ENCODE results near the gene THY1.

THY1 gene

DNA sequence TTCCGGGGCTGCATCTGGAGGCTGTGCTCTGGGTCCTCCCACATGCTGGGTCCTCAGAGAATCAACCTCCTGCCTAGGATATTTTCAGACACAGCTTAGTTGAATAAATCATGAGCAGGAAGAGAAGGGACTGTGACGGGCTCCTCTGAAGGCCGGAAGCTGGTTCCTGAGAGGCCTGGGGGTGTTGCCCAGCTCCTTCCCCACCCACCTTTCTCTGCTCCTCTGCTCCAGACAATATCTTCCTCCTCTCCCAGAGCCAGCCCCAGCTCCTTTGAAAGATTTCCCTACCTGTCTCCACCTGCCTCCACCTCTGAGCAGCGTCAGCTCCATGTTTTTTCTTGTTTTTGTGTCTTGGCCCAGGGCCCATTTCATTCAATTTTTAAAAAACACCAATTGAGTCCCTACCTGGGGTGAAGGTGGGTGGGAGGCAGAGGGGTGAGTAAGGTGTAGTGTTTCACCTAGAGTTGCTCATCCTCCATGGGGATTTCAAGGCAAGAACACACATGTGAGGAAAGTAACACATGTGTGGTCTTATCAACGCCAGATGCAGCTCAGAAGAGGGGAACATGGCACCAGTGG, 24.8 kb upstream of the THY1 start:
- TF ChIP-seq FOXM1 (IDR thresholded peaks at IDR 0.05; ENCODE audit: borderline replicate concordance) (no peak), NFRKB (IDR thresholded peaks at IDR 0.05) (no peak)
- no peak for DNase-seq (ENCODE audit: extremely low spot score)
- POLR2A ChIA-PET, result no interaction called here
- CTCF ChIA-PET, result interaction anchor here (0.8 to 1.4 kb wide), 2 partner anchors 58 to 110 kb away, joined by 3 read pairs; no protein-coding TSS in a partner anchor

GRCh38 chr11:119446871-119447663, 24.1 kb upstream of the THY1 start:
- TF ChIP-seq BHLHE40 (IDR thresholded peaks at IDR 0.05; ENCODE audit: borderline replicate concordance), result no peak
- no peak for TF ChIP-seq FOXA1 (IDR thresholded peaks at IDR 0.05)
- no peak for TF ChIP-seq PKNOX1 (IDR thresholded peaks at IDR 0.05)
- no peak for TF ChIP-seq TARDBP (IDR thresholded peaks at IDR 0.05)
- TF ChIP-seq CTBP1 (IDR thresholded peaks at IDR 0.05; ENCODE audit: borderline replicate concordance), result no peak
- no peak for TF ChIP-seq FOXM1 (IDR thresholded peaks at IDR 0.05; ENCODE audit: borderline replicate concordance)
- no peak for TF ChIP-seq SUZ12 (IDR thresholded peaks at IDR 0.05)
- TF ChIP-seq ARNT (IDR thresholded peaks at IDR 0.05), result no peak
- TF ChIP-seq ELF4 (IDR thresholded peaks at IDR 0.05), result no peak
- TF ChIP-seq SP1 (IDR thresholded peaks at IDR 0.05), result no peak
- no peak for TF ChIP-seq L3MBTL2 (conservative IDR thresholded peaks at IDR 0.05)
- TF ChIP-seq NFRKB (IDR thresholded peaks at IDR 0.05), result no peak
- TF ChIP-seq FOXK2 (IDR thresholded peaks at IDR 0.05), result no peak
- no peak for TF ChIP-seq LEF1 (IDR thresholded peaks at IDR 0.05; ENCODE audit: borderline replicate concordance)
- TF ChIP-seq HDGF (IDR thresholded peaks at IDR 0.05; ENCODE audit: borderline replicate concordance), result no peak
- POLR2A ChIA-PET, result no interaction called here
- CTCF ChIA-PET, result interaction anchor here (1.4 kb wide), 1 partner anchor 57 kb away, joined by 3 read pairs; no protein-coding TSS in a partner anchor
- DNase-seq (ENCODE audit: extremely low spot score), result no peak

- CTCF ChIA-PET, result no interaction called here
- POLR2A ChIA-PET, result no interaction called here
- no peak for TF ChIP-seq ARNT (IDR thresholded peaks at IDR 0.05)
- no peak for TF ChIP-seq CTBP1 (IDR thresholded peaks at IDR 0.05; ENCODE audit: borderline replicate concordance)
- TF ChIP-seq LEF1 (IDR thresholded peaks at IDR 0.05; ENCODE audit: borderline replicate concordance), result no peak
- TF ChIP-seq SUZ12 (IDR thresholded peaks at IDR 0.05), result no peak
- TF ChIP-seq FOXM1 (IDR thresholded peaks at IDR 0.05; ENCODE audit: borderline replicate concordance), result no peak
- TF ChIP-seq FOXK2 (IDR thresholded peaks at IDR 0.05), result no peak
- no peak for TF ChIP-seq TARDBP (IDR thresholded peaks at IDR 0.05)
- TF ChIP-seq PKNOX1 (IDR thresholded peaks at IDR 0.05), result no peak
- TF ChIP-seq ELF4 (IDR thresholded peaks at IDR 0.05), result no peak
- no peak for TF ChIP-seq BHLHE40 (IDR thresholded peaks at IDR 0.05; ENCODE audit: borderline replicate concordance)
- no peak for TF ChIP-seq SP1 (IDR thresholded peaks at IDR 0.05)
- no peak for TF ChIP-seq FOXA1 (IDR thresholded peaks at IDR 0.05)
- TF ChIP-seq ZNF384 (IDR thresholded peaks at IDR 0.05), result no peak
- TF ChIP-seq HDGF (IDR thresholded peaks at IDR 0.05; ENCODE audit: borderline replicate concordance), result no peak
- TF ChIP-seq L3MBTL2 (conservative IDR thresholded peaks at IDR 0.05), result no peak
These were observed 23.5 kb upstream of the THY1 start for GRCh38 chr11:119446434-119446833.

DNA sequence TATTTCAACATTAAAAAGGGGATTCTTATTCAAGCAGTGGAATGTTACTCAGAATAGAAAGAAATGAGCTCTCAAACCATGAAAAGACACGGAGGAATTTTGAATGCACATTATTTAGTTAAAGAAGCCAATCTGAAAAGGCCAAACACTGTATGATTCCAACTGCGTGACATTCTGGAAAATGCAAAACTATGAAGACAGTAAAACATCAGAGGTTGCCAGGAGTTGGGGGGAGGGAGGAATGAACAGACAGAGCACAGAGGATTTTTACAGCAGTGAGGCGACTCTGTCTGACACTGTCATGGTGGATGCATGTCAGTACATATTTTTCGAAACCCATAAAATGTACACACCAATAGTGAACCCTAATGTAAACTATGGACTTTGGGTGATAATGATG, 22.9 kb upstream of the THY1 start:
- ChIA-PET POLR2A (no interaction called here), CTCF (no interaction called here)
- TF ChIP-seq ZNF384 (IDR thresholded peaks at IDR 0.05) (no peak), NFRKB (IDR thresholded peaks at IDR 0.05) (no peak)
- DNase-seq (ENCODE audit: extremely low spot score), result no peak

More at GRCh38 chr11:119446434-119446833, 23.5 kb upstream of the THY1 start:
- DNase-seq (ENCODE audit: extremely low spot score), result no peak

GRCh38 chr11:119445379-119445778, 22.4 kb upstream of the THY1 start:
- no peak for TF ChIP-seq SUZ12 (IDR thresholded peaks at IDR 0.05)
- no peak for TF ChIP-seq TARDBP (IDR thresholded peaks at IDR 0.05)
- TF ChIP-seq SP1 (IDR thresholded peaks at IDR 0.05), result no peak
- no peak for TF ChIP-seq ZNF384 (IDR thresholded peaks at IDR 0.05)
- no peak for TF ChIP-seq FOXM1 (IDR thresholded peaks at IDR 0.05; ENCODE audit: borderline replicate concordance)
- no peak for TF ChIP-seq NFRKB (IDR thresholded peaks at IDR 0.05)
- no peak for TF ChIP-seq FOXK2 (IDR thresholded peaks at IDR 0.05)
- TF ChIP-seq ARNT (IDR thresholded peaks at IDR 0.05), result no peak
- TF ChIP-seq HDGF (IDR thresholded peaks at IDR 0.05; ENCODE audit: borderline replicate concordance), result no peak
- TF ChIP-seq FOXA1 (IDR thresholded peaks at IDR 0.05), result no peak
- no peak for TF ChIP-seq BHLHE40 (IDR thresholded peaks at IDR 0.05; ENCODE audit: borderline replicate concordance)
- TF ChIP-seq CTBP1 (IDR thresholded peaks at IDR 0.05; ENCODE audit: borderline replicate concordance), result no peak
- no peak for TF ChIP-seq L3MBTL2 (conservative IDR thresholded peaks at IDR 0.05)
- no peak for TF ChIP-seq PKNOX1 (IDR thresholded peaks at IDR 0.05)
- TF ChIP-seq LEF1 (IDR thresholded peaks at IDR 0.05; ENCODE audit: borderline replicate concordance), result no peak
- TF ChIP-seq ELF4 (IDR thresholded peaks at IDR 0.05), result no peak
- CTCF ChIA-PET, result no interaction called here
- DNase-seq (ENCODE audit: extremely low spot score), result no peak
- POLR2A ChIA-PET, result no interaction called here

- POLR2A ChIA-PET, result no interaction called here
- no peak for TF ChIP-seq NFRKB (IDR thresholded peaks at IDR 0.05)
- no peak for TF ChIP-seq PKNOX1 (IDR thresholded peaks at IDR 0.05)
- TF ChIP-seq L3MBTL2 (conservative IDR thresholded peaks at IDR 0.05), result no peak
- TF ChIP-seq HDGF (IDR thresholded peaks at IDR 0.05; ENCODE audit: borderline replicate concordance), result no peak
- TF ChIP-seq BHLHE40 (IDR thresholded peaks at IDR 0.05; ENCODE audit: borderline replicate concordance), result no peak
- no peak for TF ChIP-seq ZNF384 (IDR thresholded peaks at IDR 0.05)
- no peak for TF ChIP-seq TARDBP (IDR thresholded peaks at IDR 0.05)
- CTCF ChIA-PET, result interaction anchor here (0.6 kb wide), 1 partner anchor 177 kb away, joined by 3 read pairs; no protein-coding TSS in a partner anchor
- DNase-seq (ENCODE audit: extremely low spot score), result no peak
These were observed 18.9 kb upstream of the THY1 start for GRCh38 chr11:119441898-119442243.
